Testis (tissue), 3 donors: ENCODE results near the gene PRKG1. TPM values are rescaled to one million over a fixed set of nuclear protein-coding genes. Genes with fewer than 3 reads are reported as not detected.

ENCODE experiments used
- DNase-seq: peaks from one replicate; pipeline ENCODE4 v3.0.0-alpha.2; 2019
- H3K27ac ChIP-seq, 2 donors: fragments of 200-600 bp; sonication (generic); one replicate each; pipeline ENCODE4 v1.5.1; 2019
- H3K27me3 ChIP-seq: fragments of 200-600 bp; sonication (generic); one replicate; pipeline ENCODE4 v1.5.1; 2019
- H3K36me3 ChIP-seq: fragments of 200-600 bp; sonication (generic); one replicate; pipeline ENCODE4 v1.5.1; 2017; ENCODE audit warnings: low read depth; ENCODE audit errors: missing control alignments
- H3K4me1 ChIP-seq: fragments of 200-600 bp; sonication (generic); one replicate; pipeline ENCODE4 v1.5.1; 2019
- H3K4me3 ChIP-seq, 2 donors: fragments of 200-600 bp; sonication (generic); one replicate each; pipeline ENCODE4 v1.5.1; 2017 to 2019
- H3K9me3 ChIP-seq: fragments of 200-600 bp; sonication (generic); one replicate; pipeline ENCODE4 v1.5.1; 2017
- POLR2A ChIP-seq: fragments of 450-650 bp; IDR thresholded peaks from one replicate; pipeline ENCODE4 v1.6.1; 2017; ENCODE audit warnings: antibody characterized with exemption, mild to moderate bottlenecking, moderate library complexity
- WGBS, 2 donors: methylation state at CpG; one replicate each; pipeline ENCODE4 v1.1.5; 2018; 5-methylcytosine and 5-hydroxymethylcytosine counted together
- intact Hi-C: fragments of 100-400 bp; cut with DNase I; formaldehyde crosslinking; loops from one replicate; pipeline ENCODE4 v1.15.1; 2023; ENCODE audit warnings: low total_unique reads
- polyA plus RNA-seq: library from polyadenylated mRNA; stranded (reverse); fragments of 350-450 nt; fragmentation: Illumina TruSeq; extraction: RNeasy Lipid Tissue Mini Kit (QIAGEN cat#74804); gene quantifications from one replicate; pipeline ENCODE4 v1.2.3, GENCODE V29; 2014; ENCODE audit warnings: low read depth, low replicate concordance; ENCODE audit not compliant: insufficient read depth
- total RNA-seq, 2 donors: library from RNA; depleted of rRNA; stranded (reverse); fragments of >200 nt; gene quantifications; one replicate each; pipeline ENCODE4 v1.2.3, GENCODE V29; 2016
- TF ChIP-seq, protein P1 (sequence below), 3 experiments: fragments of 450-650 bp in 2 of 3; fragments of 200-600 bp in 1 of 3; sonication (generic) in 1 of 3; IDR thresholded peaks; one replicate each; pipeline ENCODE4 v1.5.1; 2016 to 2019; ENCODE audit warnings: antibody characterized with exemption in 3 of 3, mild to moderate bottlenecking in 2 of 3, moderate library complexity in 1 of 3

Gene PRKG1
- total and polyA plus RNA-seq, 3 donors from 2014 or later: 6.3 to 15.3 (median 12.5) TPM

DNA sequence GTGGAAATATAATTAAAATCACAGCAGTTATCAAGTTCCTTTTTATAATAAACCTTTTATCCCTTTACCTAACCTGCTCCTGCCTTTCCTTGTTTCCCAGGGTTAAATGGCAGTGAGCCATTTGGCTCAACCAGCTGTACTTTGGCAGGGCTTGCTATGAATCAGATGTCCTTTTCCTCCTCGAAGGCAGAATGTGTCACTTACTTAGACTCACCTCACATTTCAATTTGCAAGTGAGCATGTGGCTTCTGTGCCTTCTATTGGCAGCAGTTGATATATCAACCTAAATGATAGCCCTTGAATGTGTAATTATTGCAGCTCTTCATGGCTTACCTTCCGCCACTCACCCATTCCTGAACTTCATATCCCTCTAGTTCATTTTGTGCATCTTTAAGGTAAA lies 323.4 kb downstream of the PRKG1 start:
- no peak overlapping the region for H3K27ac ChIP-seq
- TF ChIP-seq, protein P1, sequence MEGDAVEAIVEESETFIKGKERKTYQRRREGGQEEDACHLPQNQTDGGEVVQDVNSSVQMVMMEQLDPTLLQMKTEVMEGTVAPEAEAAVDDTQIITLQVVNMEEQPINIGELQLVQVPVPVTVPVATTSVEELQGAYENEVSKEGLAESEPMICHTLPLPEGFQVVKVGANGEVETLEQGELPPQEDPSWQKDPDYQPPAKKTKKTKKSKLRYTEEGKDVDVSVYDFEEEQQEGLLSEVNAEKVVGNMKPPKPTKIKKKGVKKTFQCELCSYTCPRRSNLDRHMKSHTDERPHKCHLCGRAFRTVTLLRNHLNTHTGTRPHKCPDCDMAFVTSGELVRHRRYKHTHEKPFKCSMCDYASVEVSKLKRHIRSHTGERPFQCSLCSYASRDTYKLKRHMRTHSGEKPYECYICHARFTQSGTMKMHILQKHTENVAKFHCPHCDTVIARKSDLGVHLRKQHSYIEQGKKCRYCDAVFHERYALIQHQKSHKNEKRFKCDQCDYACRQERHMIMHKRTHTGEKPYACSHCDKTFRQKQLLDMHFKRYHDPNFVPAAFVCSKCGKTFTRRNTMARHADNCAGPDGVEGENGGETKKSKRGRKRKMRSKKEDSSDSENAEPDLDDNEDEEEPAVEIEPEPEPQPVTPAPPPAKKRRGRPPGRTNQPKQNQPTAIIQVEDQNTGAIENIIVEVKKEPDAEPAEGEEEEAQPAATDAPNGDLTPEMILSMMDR (IDR thresholded peaks at IDR 0.05): no peak
- no peak for TF ChIP-seq POLR2A
- H3K9me3 ChIP-seq: no peaks in the 10 kb centered on the region
- no peak for DNase-seq
- H3K36me3 ChIP-seq: no peaks in the 10 kb centered on the region
- intact Hi-C loops: no loop called here
- H3K4me1 ChIP-seq: no peaks in the 10 kb centered on the region
- 65 to 68% methylated on average over 2 of the region's 2 CpGs for WGBS, 2 donors
- H3K27me3 ChIP-seq: no peaks in the 10 kb centered on the region
- H3K4me3 ChIP-seq: no peak overlapping the region

DNA sequence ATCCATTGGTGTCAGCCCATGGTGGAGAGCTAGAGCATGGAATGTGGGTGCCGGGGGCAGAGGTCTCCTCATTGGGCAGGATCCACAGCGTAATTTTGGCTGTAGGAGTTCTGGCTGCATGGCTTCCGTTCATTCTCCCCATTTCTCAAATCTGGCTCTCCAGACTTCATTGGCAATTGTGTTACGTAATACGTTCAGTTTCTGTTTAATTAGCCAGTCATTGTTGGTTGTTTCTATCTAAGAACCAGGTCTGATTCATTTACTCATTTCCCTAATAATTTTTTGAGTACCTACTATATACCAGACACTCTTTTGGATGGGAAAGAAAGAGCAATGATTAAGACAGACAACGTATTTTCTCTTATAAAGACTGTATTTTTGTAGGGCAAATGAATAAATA lies 325.6 kb downstream of the PRKG1 start:
- Histone ChIP-seq H3K9me3 (no peaks in the 10 kb centered on the region), H3K4me1 (no peaks in the 10 kb centered on the region), H3K27ac (no peak overlapping the region), H3K36me3 (no peaks in the 10 kb centered on the region), H3K27me3 (no peaks in the 10 kb centered on the region), H3K4me3 (no peak overlapping the region)
- DNase-seq: no peak
- 94 to 95% methylated on average over 6 of the region's 6 CpGs for WGBS, 2 donors
- TF ChIP-seq, protein P1 (IDR thresholded peaks at IDR 0.05): no peak
- no peak for TF ChIP-seq POLR2A
- intact Hi-C loops: no loop called here

DNA sequence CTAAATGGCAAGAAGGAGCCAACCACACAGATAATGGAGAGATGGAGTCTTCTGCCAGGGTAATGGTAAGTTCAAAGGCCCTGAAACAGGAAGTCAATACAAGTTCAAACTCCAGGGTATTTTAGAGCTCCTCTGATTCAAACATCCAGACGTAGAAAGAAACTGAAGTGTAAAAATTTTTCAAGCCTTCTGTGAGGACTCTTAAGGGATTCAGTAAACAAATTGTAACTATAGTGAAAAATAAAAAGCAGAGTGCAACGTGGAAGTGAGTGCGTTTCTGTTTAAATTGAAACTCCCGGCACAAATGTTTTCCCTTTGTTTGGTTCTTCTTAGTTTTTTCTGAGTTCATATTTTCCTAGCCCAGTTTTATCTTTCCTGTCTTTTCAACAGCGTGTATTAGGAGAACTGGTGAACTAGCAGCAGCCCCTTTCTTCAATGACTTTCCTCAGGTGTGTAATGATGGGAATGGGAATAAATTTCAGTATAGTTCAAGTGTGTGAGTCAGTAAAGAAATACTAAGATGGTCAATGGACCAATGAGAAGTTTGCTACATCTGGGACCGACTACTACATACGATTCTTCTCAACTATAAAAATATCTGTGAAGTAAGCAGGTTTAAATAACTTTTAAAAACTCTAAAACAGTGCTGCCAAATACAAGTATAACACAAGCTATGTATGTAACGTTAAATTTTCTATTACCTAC lies 326.3 kb downstream of the PRKG1 start:
- Histone ChIP-seq H3K4me1 (no peaks in the 10 kb centered on the region), H3K9me3 (no peaks in the 10 kb centered on the region), H3K4me3 (no peak overlapping the region), H3K27me3 (no peaks in the 10 kb centered on the region), H3K27ac (no peak overlapping the region), H3K36me3 (no peaks in the 10 kb centered on the region)
- intact Hi-C loops: no loop called here
- DNase-seq: no peak
- 90% methylated on average over 8 of the region's 8 CpGs for WGBS, 2 donors
- TF ChIP-seq POLR2A: no peak
- TF ChIP-seq, protein P1 (IDR thresholded peaks at IDR 0.05): no peak

DNA sequence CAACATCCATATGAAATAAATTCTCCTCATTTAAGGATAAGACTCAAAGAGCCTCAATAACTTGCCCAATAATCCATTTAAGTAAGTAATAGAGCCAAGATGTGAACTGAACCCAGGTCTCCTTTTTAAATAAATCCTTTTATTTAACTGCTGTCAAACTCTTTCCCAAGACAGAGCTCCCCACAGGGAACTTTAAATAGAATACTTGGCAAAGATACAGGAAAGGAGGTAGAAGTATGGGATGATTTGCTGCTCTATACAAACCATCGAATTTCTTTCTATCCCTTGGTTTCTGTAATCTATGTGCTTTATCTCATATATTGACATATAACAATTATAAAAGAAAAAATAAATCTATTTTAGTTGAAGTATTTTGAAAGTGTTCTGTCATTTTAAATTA lies 329.2 kb downstream of the PRKG1 start:
- H3K27ac ChIP-seq: no peak overlapping the region

More for the DNA sequence above, 329.2 kb downstream of the PRKG1 start:
- Histone ChIP-seq H3K36me3 (no peaks in the 10 kb centered on the region), H3K9me3 (no peaks in the 10 kb centered on the region), H3K4me1 (no peaks in the 10 kb centered on the region), H3K27me3 (no peaks in the 10 kb centered on the region), H3K4me3 (no peak overlapping the region)
- 80 to 83% methylated on average over 1 of the region's 1 CpG for WGBS, 2 donors
- intact Hi-C loops: no loop called here
- DNase-seq: no peak
- TF ChIP-seq, protein P1 (IDR thresholded peaks at IDR 0.05): no peak
- TF ChIP-seq POLR2A: no peak
